GM19468 (cell line): ENCODE data around the gene JPT1.
A peak's percentile ranks its signal among the peaks of the same experiment; 100 is the strongest.
"Not testable (repeated sequence)": the region's sequence is repeated elsewhere in the genome, so short reads cannot be mapped to it uniquely, and the experiment has no call there.

ENCODE experiments used
- ATAC-seq: cut with Tn5 transposase; IDR thresholded peaks from one replicate; pipeline ENCODE4 v1.9.1; 2021; ENCODE audit warnings: mild to moderate bottlenecking, moderate library complexity, moderate number of reproducible peaks; ENCODE audit not compliant: unreplicated experiment; ENCODE audit errors: extremely low read depth

The JPT1 gene

GRCh38 chr17:75132018-75133000 is 22.0 kb downstream of the JPT1 start:
- not testable (repeated sequence) for ATAC-seq

- ATAC-seq: peak; percentile 83
These were observed 22.9 kb downstream of the JPT1 start, which contains the start of gene NT5C for GRCh38 chr17:75131278-75132017. Gene NT5C, minus strand, starts transcription at chr17:75131742. Its CDS starts 35 bp downstream, at chr17:75131707.

- no peak for ATAC-seq
These were observed 23.6 kb downstream of the JPT1 start for GRCh38 chr17:75130632-75131277.

GRCh38 chr17:75130059-75130631 is 24.2 kb downstream of the JPT1 start:
- no peak for ATAC-seq

GRCh38 chr17:75129576-75129975 is 24.7 kb downstream of the JPT1 start:
- ATAC-seq: no peak

GRCh38 chr17:75128694-75129505 is 25.4 kb downstream of the JPT1 start:
- no peak for ATAC-seq

- ATAC-seq: not testable (repeated sequence)
These were observed 26.4 kb downstream of the JPT1 start for GRCh38 chr17:75127936-75128335.

- no peak for ATAC-seq
These were observed 27.4 kb downstream of the JPT1 start for GRCh38 chr17:75126954-75127353.

- no peak for ATAC-seq
These were observed 28.3 kb downstream of the JPT1 start for GRCh38 chr17:75125984-75126383.

GRCh38 chr17:75124819-75125162 is 29.5 kb downstream of the JPT1 start:
- no peak for ATAC-seq

- no peak for ATAC-seq
These were observed 30.1 kb downstream of the JPT1 start for GRCh38 chr17:75124041-75124818.

GRCh38 chr17:75118307-75118706 is 36.0 kb downstream of the JPT1 start:
- ATAC-seq: no peak

GRCh38 chr17:75116737-75117136 is 37.6 kb downstream of the JPT1 start:
- no peak for ATAC-seq

- ATAC-seq: no peak
These were observed 38.8 kb downstream of the JPT1 start for GRCh38 chr17:75115555-75115954.

GRCh38 chr17:75114552-75115314 is 39.6 kb downstream of the JPT1 start:
- no peak for ATAC-seq

GRCh38 chr17:75113798-75114551 is 40.3 kb downstream of the JPT1 start:
- ATAC-seq: no peak

GRCh38 chr17:75111777-75112335 is 42.5 kb downstream of the JPT1 start:
- no peak for ATAC-seq
